Activated CD8-positive, alpha-beta T cell treated with anti-CD3 and anti-CD28 coated beads, Interleukin-2, amount 10 ng/mL, durations not matched to agents 7 days and 5 days (primary cell): ENCODE data around the gene TP53. TPM values are rescaled to one million over a fixed set of nuclear protein-coding genes. Genes with fewer than 3 reads are reported as not detected.

Experiments
- ATAC-seq: fragments of 150-1000 bp; cut with Tn5 transposase; one replicate; pipeline ENCODE4 v1.10.0; 2021; ENCODE audit warnings: moderate library complexity
- CTCF ChIA-PET: fragments of 350-600 bp; sonication (Branson Sonifier 250); formaldehyde crosslinking; loops from one replicate; lab custom pipeline; 2021; ENCODE audit warnings: antibody characterized with exemption; lab: Charles Lee
- POLR2A ChIA-PET: fragments of 350-600 bp; sonication (Branson Sonifier 250); formaldehyde crosslinking; loops from one replicate; lab custom pipeline; 2021; ENCODE audit warnings: antibody characterized with exemption; lab: Charles Lee
- DNase-seq: peaks from one replicate; pipeline ENCODE4 v3.0.0-alpha.2; 2020
- H3K27ac Mint-ChIP-seq: one replicate; pipeline ENCODE4 v1.8.0; 2021; ENCODE audit warnings: mild to moderate bottlenecking, mixed read lengths
- H3K27me3 Mint-ChIP-seq: one replicate; pipeline ENCODE4 v1.8.0; 2021; ENCODE audit warnings: low read depth, mixed read lengths
- H3K36me3 Mint-ChIP-seq: one replicate; pipeline ENCODE4 v1.8.0; 2021; ENCODE audit warnings: low read depth, mixed read lengths
- H3K4me1 Mint-ChIP-seq: one replicate; pipeline ENCODE4 v1.8.0; 2021; ENCODE audit warnings: low read depth, mixed read lengths
- H3K4me3 Mint-ChIP-seq: one replicate; pipeline ENCODE4 v1.8.0; 2021; ENCODE audit warnings: mild to moderate bottlenecking, mixed read lengths
- H3K9me3 Mint-ChIP-seq: one replicate; pipeline ENCODE4 v1.8.0; 2022; ENCODE audit warnings: mixed read lengths; ENCODE audit not compliant: insufficient read depth
- total RNA-seq, 2 experiments: library from RNA; stranded (reverse); gene quantifications; one replicate each; pipeline ENCODE4 v1.2.3, GENCODE V29; 2021

TP53 gene
- total RNA-seq, 2 experiments from 2014 or later, result 131 to 136 TPM

DNA sequence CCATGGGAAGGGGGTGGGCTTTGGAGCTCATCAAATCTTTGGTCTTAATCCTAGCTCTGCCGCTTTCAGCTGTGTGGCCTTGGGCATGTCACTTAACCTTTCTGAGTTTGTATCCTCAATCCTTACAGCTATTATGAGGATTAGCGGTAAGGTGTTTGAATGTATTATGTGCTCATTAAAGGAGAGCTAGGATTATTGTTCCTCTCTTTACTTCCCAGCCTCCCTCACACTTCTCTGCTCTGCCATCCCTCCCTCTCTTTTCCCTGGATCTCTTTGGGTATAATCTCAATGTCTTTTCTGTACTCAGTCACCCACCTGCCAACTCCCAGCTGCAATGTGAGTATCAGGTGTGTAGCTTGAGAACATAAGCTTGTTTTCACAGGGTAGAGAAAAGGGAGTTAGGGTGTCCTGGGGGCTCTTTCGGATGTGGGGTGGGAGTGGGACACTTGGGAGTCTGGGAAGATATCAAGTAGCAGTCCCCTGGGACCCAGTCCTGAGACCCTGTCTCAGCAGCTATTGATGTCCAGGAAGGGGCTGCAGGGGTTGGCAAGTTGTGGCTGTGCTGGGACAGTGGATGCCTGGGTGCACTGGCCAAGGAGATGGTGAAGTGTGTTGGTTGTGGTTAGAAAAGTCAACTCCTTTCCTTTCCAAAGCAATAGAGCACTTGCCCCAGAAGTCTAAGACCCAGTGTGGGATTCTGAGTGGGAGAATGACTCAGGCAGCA is 19.5 kb upstream of the TP53 start:
- ChIA-PET POLR2A (interaction anchor here (0.8 to 4.4 kb wide), 2 partner anchors 19 to 150 kb away, joined by 3 to 37 read pairs; partner anchors contain the start of genes NAA38, TP53 and WRAP53), CTCF (interaction anchor here (1.2 to 1.8 kb wide), 3 partner anchors 10 to 367 kb away, joined by 3 to 9 read pairs (median 4); partner anchors contain the start of gene TP53)
- H3K4me1 Mint-ChIP-seq, result peaks cover 31% of the 10 kb centered on the region
- H3K27ac Mint-ChIP-seq, result no peak overlapping the region
- no peaks in the 10 kb centered on the region for H3K9me3 Mint-ChIP-seq
- no peak overlapping the region for H3K4me3 Mint-ChIP-seq
- H3K36me3 Mint-ChIP-seq, result peaks cover 10% of the 10 kb centered on the region
- ATAC-seq, result no peak
- no peak for DNase-seq
- peaks cover 42% of the 10 kb centered on the region for H3K27me3 Mint-ChIP-seq

DNA sequence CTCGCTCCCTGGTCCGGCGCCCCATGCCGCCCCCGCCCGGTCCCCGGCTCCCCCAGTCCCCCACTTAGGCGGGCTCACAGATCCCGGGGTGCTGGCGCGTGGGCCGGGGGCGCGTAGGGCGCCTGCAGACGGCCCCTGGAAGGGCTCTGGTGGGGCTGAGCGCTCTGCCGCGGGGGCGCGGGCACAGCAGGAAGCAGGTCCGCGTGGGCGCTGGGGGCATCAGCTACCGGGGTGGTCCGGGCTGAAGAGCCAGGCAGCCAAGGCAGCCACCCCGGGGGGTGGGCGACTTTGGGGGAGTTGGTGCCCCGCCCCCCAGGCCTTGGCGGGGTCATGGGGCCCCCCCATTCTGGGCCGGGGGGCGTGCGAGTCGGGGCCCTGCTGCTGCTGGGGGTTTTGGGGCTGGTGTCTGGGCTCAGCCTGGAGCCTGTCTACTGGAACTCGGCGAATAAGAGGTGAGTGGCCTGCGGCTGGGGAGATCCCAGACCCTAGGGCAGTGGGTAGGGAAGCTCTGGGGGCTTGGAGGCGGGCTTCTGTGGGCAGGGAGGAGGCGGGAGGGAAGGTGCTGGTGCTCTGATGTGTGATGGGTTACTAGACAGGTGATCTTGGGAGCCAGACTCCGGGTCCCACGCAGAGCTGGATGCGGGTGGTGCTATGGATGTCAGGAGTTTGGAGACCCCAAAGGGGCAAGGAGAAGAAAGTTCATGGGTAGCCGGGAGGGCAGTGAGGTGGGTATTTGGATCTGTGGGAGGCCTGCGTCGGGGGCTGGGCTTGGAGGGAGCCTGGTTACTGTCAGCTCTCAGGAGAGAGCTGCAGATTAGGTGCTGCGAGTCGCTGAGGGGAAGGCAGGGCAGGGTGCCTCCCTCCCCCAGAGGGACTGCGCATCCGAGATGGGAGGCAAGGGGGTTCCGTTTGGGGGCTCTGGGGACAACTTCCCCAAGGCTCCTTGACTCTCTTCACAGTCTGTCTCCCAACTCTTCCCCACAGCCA is 18.3 kb upstream of the TP53 start:
- POLR2A ChIA-PET, result interaction anchor here (4.4 kb wide), 1 partner anchor 18 kb away, joined by 37 read pairs; the partner anchor contains the start of genes TP53 and WRAP53
- no peak overlapping the region for H3K27ac Mint-ChIP-seq

DNA sequence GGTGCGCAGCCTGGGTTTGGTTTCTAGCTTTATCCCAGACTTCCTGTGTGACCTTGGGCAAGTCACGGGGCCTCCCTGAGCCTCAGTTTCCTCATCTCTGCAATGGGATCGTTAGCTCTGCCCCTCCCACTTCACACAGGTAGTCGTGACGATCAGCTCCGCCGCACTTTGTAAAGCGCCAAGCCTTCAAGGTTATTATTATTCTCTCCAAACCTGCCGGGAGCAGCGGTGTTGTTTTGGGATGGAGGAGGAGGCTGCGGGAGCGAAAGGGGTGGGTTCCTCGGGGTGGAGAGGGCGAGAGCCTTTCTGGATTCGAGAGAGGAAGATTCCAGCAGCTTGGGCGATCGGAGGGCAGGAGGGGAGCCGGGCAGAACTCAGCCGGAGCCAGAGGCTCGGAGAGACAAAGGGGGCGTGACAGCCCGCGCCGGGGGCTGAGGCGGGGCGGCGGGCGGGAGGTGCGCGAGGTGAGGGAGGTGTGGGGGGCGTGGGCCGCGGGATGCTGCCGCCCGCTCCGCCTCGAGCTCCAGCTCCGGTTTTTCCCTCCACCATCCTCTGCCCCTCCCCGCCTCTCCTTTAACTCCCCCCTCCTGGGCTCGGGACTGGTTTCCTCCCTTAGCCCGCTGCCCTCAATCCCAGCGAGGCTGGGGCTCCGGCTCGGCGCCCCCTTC is 17.4 kb upstream of the TP53 start, which contains the start of gene EFNB3:
Gene EFNB3, plus strand, starts transcription at position 602 of the 668 bp plus-strand sequence. CDS start 397 bp downstream, outside the sequence.
- CTCF ChIA-PET, result interaction anchor here (1.3 to 1.6 kb wide), 2 partner anchors 16 to 17 kb away, joined by 6 to 7 read pairs; partner anchors contain the start of genes TP53 and WRAP53
- H3K4me1 Mint-ChIP-seq, result peaks cover 14% of the 10 kb centered on the region
- POLR2A ChIA-PET, result interaction anchor here (4.4 kb wide), 1 partner anchor 17 kb away, joined by 37 read pairs; the partner anchor contains the start of genes TP53 and WRAP53
- peaks cover 38% of the 10 kb centered on the region for H3K27me3 Mint-ChIP-seq
- ATAC-seq, result no peak
- H3K36me3 Mint-ChIP-seq, result peaks cover 20% of the 10 kb centered on the region
- H3K4me3 Mint-ChIP-seq, result peak within 1 kb of the TSS; percentile 28
- no peaks in the 10 kb centered on the region for H3K9me3 Mint-ChIP-seq
- DNase-seq, result no peak
- no peak within 1 kb of the TSS for H3K27ac Mint-ChIP-seq

More for the DNA sequence above, 18.3 kb upstream of the TP53 start:
- Mint-ChIP-seq H3K36me3 (peaks cover 18% of the 10 kb centered on the region), H3K9me3 (no peaks in the 10 kb centered on the region), H3K4me1 (peaks cover 22% of the 10 kb centered on the region), H3K4me3 (no peak overlapping the region), H3K27me3 (peaks cover 38% of the 10 kb centered on the region)
- DNase-seq, result no peak
- ATAC-seq, result no peak
- CTCF ChIA-PET, result interaction anchor here (0.5 to 1.8 kb wide), 6 partner anchors 11 to 551 kb away, joined by 3 to 9 read pairs (median 5); partner anchors contain the start of genes TP53 and WRAP53

DNA sequence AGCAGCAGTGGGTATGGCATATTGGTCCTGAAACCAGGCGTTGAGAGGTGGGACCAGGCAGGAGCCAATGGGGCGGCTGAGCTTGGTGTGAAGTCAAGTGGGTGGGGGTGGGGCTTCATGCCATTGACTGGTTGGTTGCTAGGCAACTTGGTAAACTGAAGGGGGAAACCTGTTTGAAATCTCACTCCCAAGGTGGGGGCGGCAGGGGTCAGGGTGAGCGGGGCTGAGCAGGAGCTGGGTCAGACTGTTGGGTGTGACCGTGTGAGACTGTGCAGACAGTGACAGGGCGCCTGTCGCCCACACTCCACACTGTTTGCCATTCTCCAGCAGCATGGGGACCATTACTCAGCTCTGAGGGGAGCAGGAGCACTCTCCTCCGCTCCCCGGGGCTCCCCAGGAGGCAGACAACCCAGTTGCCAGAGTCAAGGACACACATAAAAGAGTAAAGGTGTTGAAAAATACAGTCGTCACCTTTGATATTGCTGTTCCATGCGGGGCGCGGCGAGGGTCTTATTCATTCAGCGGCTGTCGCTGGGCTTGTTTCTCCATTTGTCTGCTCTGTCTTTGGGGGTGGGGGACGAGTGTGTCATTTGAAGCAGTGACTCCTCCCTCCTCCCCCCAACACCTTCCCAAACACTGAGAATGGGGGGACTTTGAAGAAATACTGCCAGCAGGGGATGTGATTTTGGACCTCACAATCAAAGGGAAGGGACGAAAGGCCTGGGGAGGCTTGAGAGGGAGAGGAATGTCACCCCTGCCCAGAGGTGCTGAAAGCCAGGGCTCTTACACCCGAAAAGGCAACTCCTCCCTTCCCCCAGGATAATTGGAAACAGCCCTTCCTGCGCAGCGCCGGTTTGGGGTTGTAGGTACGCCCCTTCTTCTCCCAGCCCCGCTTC is 16.5 kb upstream of the TP53 start:
- CTCF ChIA-PET, result interaction anchor here (1.3 to 1.6 kb wide), 2 partner anchors 15 to 16 kb away, joined by 6 to 7 read pairs; partner anchors contain the start of genes TP53 and WRAP53
- Mint-ChIP-seq H3K9me3 (no peaks in the 10 kb centered on the region), H3K36me3 (peaks cover 20% of the 10 kb centered on the region), H3K27ac (no peak overlapping the region), H3K4me1 (peaks cover 13% of the 10 kb centered on the region), H3K27me3 (peaks cover 38% of the 10 kb centered on the region), H3K4me3 (no peak overlapping the region)
- peak; percentile 50 for ATAC-seq
- DNase-seq, result no peak
- POLR2A ChIA-PET, result interaction anchor here (1.2 to 4.4 kb wide), 2 partner anchors 14 to 16 kb away, joined by 3 to 37 read pairs; partner anchors contain the start of genes DNAH2, TP53 and WRAP53

DNA sequence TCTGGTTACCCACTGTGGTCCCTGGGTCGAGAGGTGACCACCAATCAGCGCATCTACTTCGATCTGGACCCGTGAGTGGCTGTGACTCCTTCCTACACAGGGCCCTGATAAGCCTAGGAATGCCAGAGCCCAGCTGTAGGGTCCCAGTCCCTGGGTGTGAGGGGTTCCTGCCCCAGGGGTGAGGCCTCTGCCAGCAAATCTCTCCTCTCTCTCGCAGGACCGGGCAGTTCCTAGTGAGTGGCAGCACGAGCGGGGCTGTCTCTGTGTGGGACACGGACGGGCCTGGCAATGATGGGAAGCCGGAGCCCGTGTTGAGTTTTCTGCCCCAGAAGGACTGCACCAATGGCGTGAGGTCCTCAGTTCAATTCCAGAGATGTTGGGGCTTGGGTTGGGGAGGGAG is 15.5 kb upstream of the TP53 start:
- H3K4me1 Mint-ChIP-seq, result peaks cover 13% of the 10 kb centered on the region
- ChIA-PET POLR2A (interaction anchor here (1.2 kb wide), 1 partner anchor 15 kb away, joined by 3 read pairs; the partner anchor contains the start of gene DNAH2), CTCF (interaction anchor here (1.7 kb wide), 1 partner anchor 15 kb away, joined by 4 read pairs; the partner anchor contains the start of gene TP53)
- peaks cover 23% of the 10 kb centered on the region for H3K36me3 Mint-ChIP-seq
- no peak overlapping the region for H3K27ac Mint-ChIP-seq
- ATAC-seq (no peak), DNase-seq (no peak)
- no peaks in the 10 kb centered on the region for H3K9me3 Mint-ChIP-seq
- H3K27me3 Mint-ChIP-seq, result peaks cover 35% of the 10 kb centered on the region
- no peak overlapping the region for H3K4me3 Mint-ChIP-seq

DNA sequence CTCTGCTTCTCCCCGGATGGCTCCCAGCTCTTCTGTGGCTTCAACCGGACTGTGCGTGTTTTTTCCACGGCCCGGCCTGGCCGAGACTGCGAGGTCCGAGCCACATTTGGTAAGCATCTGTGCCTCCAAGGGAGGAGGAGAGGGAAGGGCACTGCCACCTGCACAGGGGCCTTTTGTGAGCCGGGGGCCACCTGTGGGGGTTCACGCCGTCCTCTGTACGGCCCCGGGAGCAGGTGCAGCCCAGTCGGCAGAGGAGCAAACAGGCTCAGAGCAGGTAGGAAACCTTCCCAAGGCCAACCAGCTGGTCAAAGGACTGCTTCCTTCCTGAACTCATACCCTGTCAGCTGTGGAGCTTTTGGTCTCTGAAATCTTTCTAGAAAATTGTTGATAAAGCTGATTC is 14.4 kb upstream of the TP53 start:
- H3K9me3 Mint-ChIP-seq, result no peaks in the 10 kb centered on the region
- H3K36me3 Mint-ChIP-seq, result peaks cover 25% of the 10 kb centered on the region
- peaks cover 26% of the 10 kb centered on the region for H3K27me3 Mint-ChIP-seq
- peaks cover 13% of the 10 kb centered on the region for H3K4me1 Mint-ChIP-seq
- ChIA-PET POLR2A (no interaction called here), CTCF (interaction anchor here (1.7 kb wide), 1 partner anchor 14 kb away, joined by 4 read pairs; the partner anchor contains the start of gene TP53)
- no peak overlapping the region for H3K4me3 Mint-ChIP-seq
- DNase-seq, result no peak
- ATAC-seq, result no peak
- no peak overlapping the region for H3K27ac Mint-ChIP-seq

DNA sequence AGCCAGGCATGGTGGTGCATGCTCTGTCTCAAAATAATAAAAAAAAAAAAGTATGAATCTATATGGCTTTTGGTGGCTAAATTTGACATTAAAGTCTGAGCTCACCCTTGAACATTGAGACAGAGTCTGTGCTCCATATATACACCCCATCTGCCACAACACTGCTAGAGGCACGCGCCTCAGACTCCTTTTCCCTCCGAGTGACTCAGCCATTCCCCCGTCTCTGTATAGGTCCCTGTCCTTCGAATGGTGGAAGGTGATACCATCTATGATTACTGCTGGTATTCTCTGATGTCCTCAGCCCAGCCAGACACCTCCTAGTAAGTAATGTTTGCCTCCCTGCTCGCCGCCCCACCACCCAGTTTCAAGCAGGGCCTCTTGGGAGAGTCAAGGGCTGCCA is 13.2 kb upstream of the TP53 start:
- Mint-ChIP-seq H3K4me3 (no peak overlapping the region), H3K27ac (no peak overlapping the region), H3K9me3 (no peaks in the 10 kb centered on the region), H3K4me1 (peaks cover 9% of the 10 kb centered on the region), H3K36me3 (peaks cover 33% of the 10 kb centered on the region), H3K27me3 (peaks cover 14% of the 10 kb centered on the region)
- ChIA-PET CTCF (interaction anchor here (1.1 kb wide), 1 partner anchor 10 kb away, joined by 3 read pairs; no protein-coding TSS in a partner anchor), POLR2A (no interaction called here)
- no peak for ATAC-seq
- no peak for DNase-seq

DNA sequence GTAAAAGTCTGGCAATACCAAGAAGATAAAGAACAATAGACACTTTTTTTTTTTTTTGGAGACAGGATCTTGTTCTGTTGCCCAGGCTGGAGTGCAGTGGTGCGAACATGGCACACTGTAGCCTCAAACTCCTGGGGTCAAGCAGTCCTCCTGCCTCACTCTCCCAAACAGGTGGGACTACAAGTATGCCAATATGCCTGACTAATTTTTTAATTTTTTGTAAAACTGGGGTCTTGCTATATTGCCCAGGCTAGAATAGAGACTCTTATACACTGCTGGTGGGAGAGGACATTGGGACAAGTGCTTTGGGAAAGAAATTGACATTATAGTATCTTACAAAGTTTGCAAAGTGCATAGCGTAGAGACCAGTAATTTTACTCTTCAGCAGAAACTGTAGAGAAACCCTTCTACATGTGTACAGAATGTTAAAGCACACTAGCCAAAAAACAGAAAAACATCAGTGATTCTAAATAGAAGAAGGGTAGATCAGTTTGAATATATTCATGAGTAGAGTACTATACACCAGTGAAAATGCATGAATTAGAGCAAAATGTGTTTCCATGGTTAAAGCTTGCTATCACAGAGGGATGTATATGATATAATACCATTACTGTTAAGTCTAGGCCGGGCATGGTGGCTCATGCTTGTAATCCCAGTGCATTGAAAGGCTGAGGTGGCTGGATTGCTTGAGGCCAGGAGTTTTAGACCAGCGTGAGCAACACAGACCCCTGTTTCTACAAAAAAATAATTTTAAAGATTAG is 10.7 kb upstream of the TP53 start:
- Mint-ChIP-seq H3K4me1 (peaks cover under 1% of the 10 kb centered on the region), H3K4me3 (no peak overlapping the region), H3K36me3 (peaks cover 37% of the 10 kb centered on the region), H3K27ac (no peak overlapping the region), H3K27me3 (no peaks in the 10 kb centered on the region), H3K9me3 (no peaks in the 10 kb centered on the region)
- POLR2A ChIA-PET, result no interaction called here
- no peak for DNase-seq
- no peak for ATAC-seq
- CTCF ChIA-PET, result no interaction called here

DNA sequence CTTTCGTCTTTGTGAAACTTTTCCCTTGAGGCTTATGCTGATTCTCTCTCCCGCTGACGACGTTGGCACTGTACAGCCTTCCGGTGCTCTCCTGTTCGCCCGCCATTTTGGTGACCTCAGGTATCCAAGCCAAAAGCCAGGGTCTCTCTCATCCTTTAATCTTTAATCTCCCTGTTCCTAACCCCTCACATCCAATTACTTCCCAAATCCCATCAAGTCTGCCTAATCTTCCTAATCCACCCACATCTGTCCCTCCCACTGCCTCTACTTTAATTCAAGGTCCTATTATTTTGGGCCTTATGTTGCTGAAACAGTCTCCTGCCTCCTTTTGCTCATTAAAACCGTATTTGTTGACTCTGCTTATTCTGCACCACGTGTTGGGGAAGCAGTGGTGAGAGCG is 8.3 kb upstream of the TP53 start:
- H3K36me3 Mint-ChIP-seq, result peaks cover 31% of the 10 kb centered on the region
- POLR2A ChIA-PET, result no interaction called here
- peaks cover 2% of the 10 kb centered on the region for H3K4me1 Mint-ChIP-seq
- H3K9me3 Mint-ChIP-seq, result no peaks in the 10 kb centered on the region
- ATAC-seq (no peak), DNase-seq (no peak)
- CTCF ChIA-PET, result no interaction called here
- H3K27ac Mint-ChIP-seq, result no peak overlapping the region
- no peak overlapping the region for H3K4me3 Mint-ChIP-seq
- H3K27me3 Mint-ChIP-seq, result no peaks in the 10 kb centered on the region
